Bone marrow (tissue), 2 donors: Measurements from ENCODE around the gene PTPRR.

Experiments used
- DNase-seq, 2 donors: peaks; one replicate each; lab custom pipeline; 2025; lab: John Stamatoyannopoulos, UW

Gene PTPRR

GRCh38 chr12:70796989-70797388, 123.5 kb downstream of the PTPRR start:
- no peak for DNase-seq

GRCh38 chr12:70795608-70796007, 124.9 kb downstream of the PTPRR start:
- no peak for DNase-seq

GRCh38 chr12:70794131-70794530, 126.4 kb downstream of the PTPRR start:
- DNase-seq, result no peak

GRCh38 chr12:70788774-70789173, 131.8 kb downstream of the PTPRR start:
- DNase-seq, result no peak

GRCh38 chr12:70787612-70788011, 132.9 kb downstream of the PTPRR start:
- DNase-seq, result no peak

- no peak for DNase-seq
These were observed 134.6 kb downstream of the PTPRR start for GRCh38 chr12:70785896-70786295.

- no peak for DNase-seq
These were observed 136.4 kb downstream of the PTPRR start for GRCh38 chr12:70784042-70784668.

- DNase-seq, result no peak
These were observed 137.1 kb downstream of the PTPRR start for GRCh38 chr12:70783455-70783854.

GRCh38 chr12:70779250-70779649, 141.3 kb downstream of the PTPRR start:
- DNase-seq, result no peak

GRCh38 chr12:70774055-70774454, 146.5 kb downstream of the PTPRR start:
- no peak for DNase-seq

GRCh38 chr12:70772836-70773235, 147.7 kb downstream of the PTPRR start:
- no peak for DNase-seq

GRCh38 chr12:70771581-70771980, 149.0 kb downstream of the PTPRR start:
- no peak for DNase-seq

GRCh38 chr12:70763666-70764065, 156.9 kb downstream of the PTPRR start:
- DNase-seq, result no peak

GRCh38 chr12:70762000-70762399, 158.5 kb downstream of the PTPRR start:
- no peak for DNase-seq

GRCh38 chr12:70759161-70759918, 161.2 kb downstream of the PTPRR start:
- DNase-seq, result no peak

- DNase-seq, result no peak
These were observed 162.1 kb downstream of the PTPRR start for GRCh38 chr12:70758494-70758845.

GRCh38 chr12:70757830-70758493, 162.6 kb downstream of the PTPRR start:
- DNase-seq, result no peak

- DNase-seq, result no peak
These were observed 163.7 kb downstream of the PTPRR start for GRCh38 chr12:70756791-70757190.

- DNase-seq, result no peak
These were observed 164.4 kb downstream of the PTPRR start for GRCh38 chr12:70756118-70756517.

GRCh38 chr12:70754330-70754741, 166.2 kb downstream of the PTPRR start:
- DNase-seq, result no peak

GRCh38 chr12:70752327-70752726, 168.2 kb downstream of the PTPRR start:
- DNase-seq, result no peak

GRCh38 chr12:70749931-70750330, 170.6 kb downstream of the PTPRR start:
- no peak for DNase-seq

- DNase-seq, result no peak
These were observed 171.7 kb downstream of the PTPRR start for GRCh38 chr12:70748809-70749208.
